GM21619 (cell line): ENCODE results near the gene ALG12.
A peak's percentile ranks its signal among the peaks of the same experiment; 100 is the strongest.
"Not testable (repeated sequence)": the region's sequence is repeated elsewhere in the genome, so short reads cannot be mapped to it uniquely, and the experiment has no call there.

Experiments
- ATAC-seq: cut with Tn5 transposase; IDR thresholded peaks from one replicate; pipeline ENCODE4 v1.9.1; 2021; ENCODE audit not compliant: unreplicated experiment

Gene ALG12

GRCh38 chr22:49947296-49947622, 29.0 kb upstream of the ALG12 start:
- ATAC-seq: no peak

GRCh38 chr22:49946612-49947295, 28.5 kb upstream of the ALG12 start:
- no peak for ATAC-seq

- ATAC-seq: not testable (repeated sequence)
Measured at GRCh38 chr22:49945042-49945794, 27.0 kb upstream of the ALG12 start.

GRCh38 chr22:49944399-49944891, 26.2 kb upstream of the ALG12 start:
- no peak for ATAC-seq

- no peak for ATAC-seq
Measured at GRCh38 chr22:49943771-49944398, 25.6 kb upstream of the ALG12 start.

GRCh38 chr22:49943405-49943765, 25.1 kb upstream of the ALG12 start:
- no peak for ATAC-seq

- no peak for ATAC-seq
Measured at GRCh38 chr22:49942565-49943404, 24.5 kb upstream of the ALG12 start.

- ATAC-seq: no peak
Measured at GRCh38 chr22:49941507-49942316, 23.5 kb upstream of the ALG12 start.

GRCh38 chr22:49938565-49939136, 20.4 kb upstream of the ALG12 start:
- no peak for ATAC-seq

GRCh38 chr22:49937758-49938564, 19.7 kb upstream of the ALG12 start:
- no peak for ATAC-seq

- no peak for ATAC-seq
Measured at GRCh38 chr22:49936973-49937757, 18.9 kb upstream of the ALG12 start.

- peak; percentile 63 for ATAC-seq
Measured at GRCh38 chr22:49936018-49936972, 18.1 kb upstream of the ALG12 start.

GRCh38 chr22:49935561-49935960, 17.3 kb upstream of the ALG12 start:
- ATAC-seq: no peak

GRCh38 chr22:49934891-49935557, 16.8 kb upstream of the ALG12 start:
- no peak for ATAC-seq

- ATAC-seq: no peak
Measured at GRCh38 chr22:49934160-49934890, 16.1 kb upstream of the ALG12 start.
